ENCODE measurements around the gene RGMB. TPM values are rescaled to one million over a fixed set of nuclear protein-coding genes. Genes with fewer than 3 reads are reported as not detected.

Gene RGMB
- total and polyA plus RNA-seq, 2 of the 13 experiments (the other 11 are each of a cell fraction or from before 2014, with no cell fraction given) = 3.0 to 3.8 TPM

- Histone ChIP-seq H3K79me2 (ENCODE audit: insufficient read depth, low read length) (peaks cover 23% of the 10 kb centered on the region), H3K9ac (ENCODE audit: insufficient read depth, low read depth, low read length) (peak overlapping the region; percentile 39), H3K9me3 (ENCODE audit: low read length) (no peaks in the 10 kb centered on the region), H2AFZ (ENCODE audit: low read length) (peak overlapping the region; percentile 75), H4K20me1 (ENCODE audit: insufficient read depth, low read length) (peaks cover 8% of the 10 kb centered on the region; the same call in 1 of the 2 replicates), H3K27ac (ENCODE audit: extremely low read length, insufficient read depth, low read length) (no peak overlapping the region), H3K4me2 (ENCODE audit: low read depth, low read length) (peak overlapping the region; percentile 86), H3K4me1 (ENCODE audit: insufficient read depth, low read length) (peaks cover 41% of the 10 kb centered on the region), H3K36me3 (replicated peaks in 1 of 2; ENCODE audit: control insufficient read depth in 1 of 2, insufficient read depth in 2 of 2, low read length in 2 of 2) (no peaks in the 10 kb centered on the region), H3K27me3 (ENCODE audit: control insufficient read depth in 1 of 2, insufficient read depth in 2 of 2, low read length in 2 of 2) (peaks cover 0 to 5% of the 10 kb centered on the region in 2 experiments; a peak in 1 of 5 replicates), H3K4me3 (replicated peaks in 1 of 3; ENCODE audit: insufficient read depth in 1 of 3, low read depth in 2 of 3, low read length in 3 of 3) (peak overlapping the region; percentile 62 to 81 (median 72); a peak in 5 of 6 replicates)
- ChIA-PET CTCF (ENCODE audit: low intra/inter-chr PET ratio, low total read pairs) (interaction anchor here (1.6 kb wide), 1 partner anchor 24 kb away, joined by 5 read pairs; no protein-coding TSS in a partner anchor), POLR2A (no interaction called here)
- no TSS peak for BruUV-seq (replicated peaks)
- WGBS (ENCODE audit: low lambda C conversion rate) = 5% methylated on average over 18 of the region's 18 CpGs
- intact Hi-C loops (cut with micrococcal nuclease; ENCODE audit: unreplicated experiment) (loop anchor here (2.0 to 10.0 kb wide), 4 partner anchors 157 to 1589 kb away; partner anchors contain the start of genes CHD1 and RIOK2), in situ Hi-C loops (cut with HindIII; ENCODE audit: extremely low pct_ligation_motif_present, low pct_unique_long_range_greater_than_20kb) (loop anchor here (5.0 to 10.0 kb wide), 2 partner anchors 156 to 253 kb away; partner anchors contain the start of gene CHD1)
- DNase-seq (ENCODE audit: low spot score) (peak; percentile 83), ATAC-seq (no peak), FAIRE-seq (peak; percentile 72)
- TF ChIP-seq GATAD2A (CRISPR knock-in tag; IDR thresholded peaks at IDR 0.05) = peak; percentile 64; the same call in 1 of the 2 replicates
- no peak for TF ChIP-seq ZNF616 (CRISPR knock-in tag; IDR thresholded peaks at IDR 0.05; ENCODE audit: low read depth)
- no peak for TF ChIP-seq ZBTB44 (CRISPR knock-in tag; IDR thresholded peaks at IDR 0.05)
- TF ChIP-seq ZNF512 (CRISPR knock-in tag; IDR thresholded peaks at IDR 0.05) = no peak
- peak; percentile 50; the same call in 1 of the 2 replicates for TF ChIP-seq ZNF652 (CRISPR knock-in tag; IDR thresholded peaks at IDR 0.05; ENCODE audit: borderline replicate concordance, low read depth)
- TF ChIP-seq, protein P1, sequence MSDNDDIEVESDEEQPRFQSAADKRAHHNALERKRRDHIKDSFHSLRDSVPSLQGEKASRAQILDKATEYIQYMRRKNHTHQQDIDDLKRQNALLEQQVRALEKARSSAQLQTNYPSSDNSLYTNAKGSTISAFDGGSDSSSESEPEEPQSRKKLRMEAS (IDR thresholded peaks at IDR 0.05) = no peak
- no peak for TF ChIP-seq ZFP62 (CRISPR knock-in tag; IDR thresholded peaks at IDR 0.05)
- no peak for TF ChIP-seq IKZF5 (CRISPR knock-in tag; IDR thresholded peaks at IDR 0.05)
- no peak for TF ChIP-seq KDM6A (CRISPR knock-in tag; IDR thresholded peaks at IDR 0.05; ENCODE audit: low read depth)
- TF ChIP-seq ZFP90 (CRISPR knock-in tag; IDR thresholded peaks at IDR 0.05; ENCODE audit: borderline replicate concordance) = no peak
- no peak for TF ChIP-seq ZNF3 (CRISPR knock-in tag; IDR thresholded peaks at IDR 0.05)
- TF ChIP-seq ZIK1 (CRISPR knock-in tag; IDR thresholded peaks at IDR 0.05; ENCODE audit: borderline replicate concordance, low read depth) = no peak
- TF ChIP-seq GATAD1 (CRISPR knock-in tag; IDR thresholded peaks at IDR 0.05) = 0 out of 2 replicates have a peak, but pooled peaks have one; percentile 14
- TF ChIP-seq, protein P2, sequence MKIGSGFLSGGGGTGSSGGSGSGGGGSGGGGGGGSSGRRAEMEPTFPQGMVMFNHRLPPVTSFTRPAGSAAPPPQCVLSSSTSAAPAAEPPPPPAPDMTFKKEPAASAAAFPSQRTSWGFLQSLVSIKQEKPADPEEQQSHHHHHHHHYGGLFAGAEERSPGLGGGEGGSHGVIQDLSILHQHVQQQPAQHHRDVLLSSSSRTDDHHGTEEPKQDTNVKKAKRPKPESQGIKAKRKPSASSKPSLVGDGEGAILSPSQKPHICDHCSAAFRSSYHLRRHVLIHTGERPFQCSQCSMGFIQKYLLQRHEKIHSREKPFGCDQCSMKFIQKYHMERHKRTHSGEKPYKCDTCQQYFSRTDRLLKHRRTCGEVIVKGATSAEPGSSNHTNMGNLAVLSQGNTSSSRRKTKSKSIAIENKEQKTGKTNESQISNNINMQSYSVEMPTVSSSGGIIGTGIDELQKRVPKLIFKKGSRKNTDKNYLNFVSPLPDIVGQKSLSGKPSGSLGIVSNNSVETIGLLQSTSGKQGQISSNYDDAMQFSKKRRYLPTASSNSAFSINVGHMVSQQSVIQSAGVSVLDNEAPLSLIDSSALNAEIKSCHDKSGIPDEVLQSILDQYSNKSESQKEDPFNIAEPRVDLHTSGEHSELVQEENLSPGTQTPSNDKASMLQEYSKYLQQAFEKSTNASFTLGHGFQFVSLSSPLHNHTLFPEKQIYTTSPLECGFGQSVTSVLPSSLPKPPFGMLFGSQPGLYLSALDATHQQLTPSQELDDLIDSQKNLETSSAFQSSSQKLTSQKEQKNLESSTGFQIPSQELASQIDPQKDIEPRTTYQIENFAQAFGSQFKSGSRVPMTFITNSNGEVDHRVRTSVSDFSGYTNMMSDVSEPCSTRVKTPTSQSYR (CRISPR knock-in tag; IDR thresholded peaks at IDR 0.05; ENCODE audit: borderline replicate concordance) = peak; percentile 83
- TF ChIP-seq ESRRA (CRISPR knock-in tag; IDR thresholded peaks at IDR 0.05; ENCODE audit: low read depth) = no peak
- TF ChIP-seq XBP1 (CRISPR knock-in tag; IDR thresholded peaks at IDR 0.05) = no peak
Observed at GRCh38 chr5:98771382-98772109, 1.9 kb upstream of the RGMB start.

All from HepG2 (cell line).